Measurements from ENCODE around the gene ASIC3. TPM values are rescaled to one million over a fixed set of nuclear protein-coding genes. Genes with fewer than 3 reads are reported as not detected.

ASIC3 gene
- total and polyA plus RNA-seq, 2 of the 8 experiments (the other 6 are each of a cell fraction or from before 2014, with no cell fraction given) = 1.6 to 1.9 TPM

GRCh38 chr7:151088856-151089699, 40.7 kb downstream of the ASIC3 start:
- TF ChIP-seq KDM4A (IDR thresholded peaks at IDR 0.05; ENCODE audit: low read depth, low read length, severe bottlenecking) (no peak), KDM5A (IDR thresholded peaks at IDR 0.05; ENCODE audit: low read length) (no peak), JUND (IDR thresholded peaks at IDR 0.05; ENCODE audit: low read length) (no peak), KDM1A (IDR thresholded peaks at IDR 0.05; ENCODE audit: borderline replicate concordance, low read length) (no peak), YY1 (IDR thresholded peaks at IDR 0.05; ENCODE audit: low read depth, low read length) (no peak), CBX5 (IDR thresholded peaks at IDR 0.05; ENCODE audit: low read depth, low read length) (no peak), RFX5 (IDR thresholded peaks at IDR 0.05; ENCODE audit: borderline replicate concordance, low read depth, low read length) (no peak)
- peaks cover 16% of the 10 kb centered on the region; the same call in 1 of the 2 replicates for H3K23me2 ChIP-seq (ENCODE audit: low read depth, low read length)
- H3K27me3 ChIP-seq (replicated peaks in 1 of 4; ENCODE audit: control insufficient read depth in 3 of 4, extremely low read depth in 1 of 4, insufficient read depth in 3 of 4, low read length in 3 of 4) = peaks cover 0 to 24% (median 10%) of the 10 kb centered on the region in 4 experiments; a peak in 6 of 7 replicates
- no peak overlapping the region for H3K27ac ChIP-seq (ENCODE audit: low read depth, low read length)
- no peak overlapping the region for H3K23ac ChIP-seq (ENCODE audit: insufficient read length)
- H3K9ac ChIP-seq (replicated peaks in 1 of 4; ENCODE audit: extremely low read depth in 1 of 4, low read depth in 3 of 4, low read length in 3 of 4) = peak overlapping the region in 1 of 4 experiments; percentile 33; a peak in 2 of 7 replicates
- H3K4me3 ChIP-seq (ENCODE audit: extremely low read depth in 1 of 4, insufficient read depth in 2 of 4, low read depth in 3 of 4, low read length in 4 of 4) = peak overlapping the region; percentile 8 to 75 (median 66); a peak in 7 of 8 replicates
- H3K79me2 ChIP-seq (ENCODE audit: control insufficient read depth in 1 of 2, insufficient read depth in 2 of 2, low read length in 2 of 2) = peaks cover 11 to 60% of the 10 kb centered on the region in 2 experiments; a peak in 3 of 4 replicates
- no peak overlapping the region for H4K91ac ChIP-seq (replicated peaks; ENCODE audit: insufficient read length, low read length)
- H4K5ac ChIP-seq (ENCODE audit: insufficient read length, low read depth, low read length) = no peak overlapping the region
- H3K18ac ChIP-seq (ENCODE audit: extremely low read depth, low read length) = no peak overlapping the region
- H2AFZ ChIP-seq (ENCODE audit: low read length) = no peak overlapping the region
- H2AK5ac ChIP-seq (ENCODE audit: low read depth, low read length) = no peak overlapping the region
- no peak overlapping the region for H2BK15ac ChIP-seq (ENCODE audit: low read length)
- FAIRE-seq (no peak), DNase-seq (ENCODE audit: low read depth in 1 of 2, low spot score in 2 of 2) (no peak)
- H3K56ac ChIP-seq (replicated peaks; ENCODE audit: insufficient read length, low read depth, low read length) = no peak overlapping the region
- no peak overlapping the region for H3K14ac ChIP-seq (ENCODE audit: insufficient read length)
- H2BK120ac ChIP-seq (replicated peaks; ENCODE audit: low read depth, low read length) = no peak overlapping the region
- H2BK12ac ChIP-seq (ENCODE audit: low read depth, low read length) = no peak overlapping the region
- H3K4ac ChIP-seq (replicated peaks; ENCODE audit: insufficient read length, low read depth, low read length) = no peak overlapping the region
- no peak overlapping the region for H2BK20ac ChIP-seq (ENCODE audit: low read length)
- POLR2A ChIA-PET (ENCODE audit: partially characterized antibody) = interaction anchor here (0.7 to 4.9 kb wide), 6 partner anchors 11 to 70 kb away, joined by 3 to 33 read pairs (median 5); partner anchors contain the start of gene ABCB8
- H4K20me1 ChIP-seq (replicated peaks in 1 of 2; ENCODE audit: control insufficient read depth in 1 of 2, insufficient read depth in 2 of 2, low read length in 2 of 2) = peaks cover 36 to 53% of the 10 kb centered on the region in 2 experiments
- peaks cover 6 to 40% (median 23%) of the 10 kb centered on the region in 4 experiments for H3K4me1 ChIP-seq (replicated peaks in 1 of 4; ENCODE audit: control insufficient read depth in 3 of 4, insufficient read depth in 4 of 4, low read length in 3 of 4)
- no peaks in the 10 kb centered on the region for H3K36me3 ChIP-seq (ENCODE audit: control insufficient read depth in 2 of 4, insufficient read depth in 4 of 4, low read length in 3 of 4)
- no peaks in the 10 kb centered on the region for H3K9me3 ChIP-seq (ENCODE audit: insufficient read depth in 2 of 2, low read depth in 1 of 2, low read length in 1 of 2)
- CTCF ChIA-PET (ENCODE audit: partially characterized antibody) = interaction anchor here (0.6 to 15.1 kb wide), 15 partner anchors 12 to 138 kb away, joined by 3 to 448 read pairs (median 4); partner anchors contain the start of gene ABCF2
- peak overlapping the region; percentile 73 to 83 for H3K4me2 ChIP-seq (ENCODE audit: insufficient read depth in 1 of 2, low read depth in 2 of 2, low read length in 2 of 2)
- 33% methylated on average over 25 of the region's 30 CpGs; no CpG with 5 or more reads in 1 of the 2 experiments for WGBS, 2 experiments (ENCODE audit: extremely low coverage in 1 of 2, insufficient coverage in 1 of 2, insufficient read length in 1 of 2, insufficient replicate concordance in 2 of 2, low coverage in 1 of 2, low lambda C conversion rate in 2 of 2, missing lambda C conversion rate in 1 of 2)
- no peak overlapping the region for H4K8ac ChIP-seq (ENCODE audit: extremely low read depth, insufficient read depth, low read length)
- H3K79me1 ChIP-seq (ENCODE audit: low read depth, low read length) = peaks cover 10% of the 10 kb centered on the region; the same call in 1 of the 2 replicates
- H2BK5ac ChIP-seq (ENCODE audit: low read depth, low read length) = no peak overlapping the region
